Activated T-cell treated with anti-CD3 and anti-CD28 coated beads, Interleukin-2, amount 50 U/mL, for 1 hour (primary cell): ENCODE results near the gene TOM1L2.

Experiments
- DNase-seq: peaks from one replicate; pipeline ENCODE4 v3.0.0-alpha.2; 2020

Gene TOM1L2

GRCh38 chr17:17893801-17894644, 78.2 kb downstream of the TOM1L2 start:
- DNase-seq, result no peak

GRCh38 chr17:17892731-17893130, 79.5 kb downstream of the TOM1L2 start:
- no peak for DNase-seq

- no peak for DNase-seq
Measured at GRCh38 chr17:17892009-17892408, 80.2 kb downstream of the TOM1L2 start.

- DNase-seq, result peak; percentile 33
Measured at GRCh38 chr17:17890773-17891759, 81.1 kb downstream of the TOM1L2 start.

- DNase-seq, result no peak
Measured at GRCh38 chr17:17889922-17890321, 82.3 kb downstream of the TOM1L2 start.

- DNase-seq, result no peak
Measured at GRCh38 chr17:17888821-17889220, 83.4 kb downstream of the TOM1L2 start.

GRCh38 chr17:17888371-17888770, 83.8 kb downstream of the TOM1L2 start:
- no peak for DNase-seq

GRCh38 chr17:17887752-17888304, 84.4 kb downstream of the TOM1L2 start:
- no peak for DNase-seq

- DNase-seq, result no peak
Measured at GRCh38 chr17:17886726-17887125, 85.5 kb downstream of the TOM1L2 start.

GRCh38 chr17:17886226-17886625, 86.0 kb downstream of the TOM1L2 start:
- no peak for DNase-seq

GRCh38 chr17:17884391-17885357, 87.5 kb downstream of the TOM1L2 start:
- DNase-seq, result no peak

- no peak for DNase-seq
Measured at GRCh38 chr17:17883801-17884200, 88.4 kb downstream of the TOM1L2 start.

GRCh38 chr17:17882082-17882581, 90.1 kb downstream of the TOM1L2 start:
- no peak for DNase-seq

- DNase-seq, result no peak
Measured at GRCh38 chr17:17880577-17881196, 91.5 kb downstream of the TOM1L2 start.

GRCh38 chr17:17877529-17878358, 94.5 kb downstream of the TOM1L2 start:
- DNase-seq, result no peak

GRCh38 chr17:17876959-17877528, 95.2 kb downstream of the TOM1L2 start:
- DNase-seq, result no peak

- no peak for DNase-seq
Measured at GRCh38 chr17:17874478-17874877, 97.7 kb downstream of the TOM1L2 start.

GRCh38 chr17:17873450-17873991, 98.7 kb downstream of the TOM1L2 start:
- DNase-seq, result no peak

- DNase-seq, result no peak
Measured at GRCh38 chr17:17872547-17873345, 99.5 kb downstream of the TOM1L2 start.
